GOT3 (cell line): ENCODE measurements around the gene NR2F1.

Source experiments
- DNase-seq: peaks from one replicate; lab custom pipeline; 2025; ENCODE audit warnings: mixed read lengths; lab: John Stamatoyannopoulos, UW

Gene NR2F1

GRCh38 chr5:93577854-93578812 lies 4.9 kb upstream of the NR2F1 start:
- no peak for DNase-seq

GRCh38 chr5:93578813-93579691 lies 4.0 kb upstream of the NR2F1 start:
- no peak for DNase-seq

GRCh38 chr5:93579692-93580062 lies 3.3 kb upstream of the NR2F1 start:
- no peak for DNase-seq

- no peak for DNase-seq
These were observed 2.7 kb upstream of the NR2F1 start for GRCh38 chr5:93580063-93580926.

- DNase-seq, result no peak
These were observed 2.0 kb upstream of the NR2F1 start, which contains the start of gene NR2F1-AS1 for GRCh38 chr5:93580927-93581445. Gene NR2F1-AS1 (minus strand): TSS chr5:93581219.

GRCh38 chr5:93582167-93582462 lies 907 bp upstream of the NR2F1 start:
- no peak for DNase-seq

- no peak for DNase-seq
These were observed 381 bp downstream of the NR2F1 start for GRCh38 chr5:93583439-93583767.

- DNase-seq, result no peak
These were observed 960 bp downstream of the NR2F1 start for GRCh38 chr5:93583768-93584595.

GRCh38 chr5:93584596-93585040 lies 1.6 kb downstream of the NR2F1 start:
- no peak for DNase-seq

GRCh38 chr5:93585041-93585766 lies 2.2 kb downstream of the NR2F1 start:
- no peak for DNase-seq

- DNase-seq, result no peak
These were observed 2.9 kb downstream of the NR2F1 start for GRCh38 chr5:93585767-93586385.

GRCh38 chr5:93586736-93587596 lies 3.9 kb downstream of the NR2F1 start:
- DNase-seq, result no peak

GRCh38 chr5:93587597-93588351 lies 4.8 kb downstream of the NR2F1 start:
- no peak for DNase-seq

- DNase-seq, result no peak
These were observed 5.5 kb downstream of the NR2F1 start for GRCh38 chr5:93588352-93589151.

GRCh38 chr5:93589152-93589828 lies 6.3 kb downstream of the NR2F1 start:
- no peak for DNase-seq

- no peak for DNase-seq
These were observed 6.8 kb downstream of the NR2F1 start for GRCh38 chr5:93589829-93590215.

- no peak for DNase-seq
These were observed 7.5 kb downstream of the NR2F1 start for GRCh38 chr5:93590493-93590892.
